Fibroblast of lung (primary cell): ENCODE measurements around the gene ZDHHC14. TPM values are rescaled to one million over a fixed set of nuclear protein-coding genes. Genes with fewer than 3 reads are reported as not detected.

Experiments
- DNase-seq, 2 donors: peaks; one replicate each; pipeline versions ENCODE4 v3.0.0 to v3.0.0-alpha.2; 2010; ENCODE audit warnings: low read depth in 2 of 2
- H2AFZ ChIP-seq: 2 replicates; pipeline ENCODE4 v1.5.1; 2012; ENCODE audit warnings: low read length, control low read depth, inconsistent platforms
- H3K27ac ChIP-seq: 2 replicates; pipeline ENCODE4 v1.5.1; 2011; ENCODE audit warnings: low read length, control low read depth; ENCODE audit not compliant: insufficient read depth
- H3K27me3 ChIP-seq: 2 replicates; pipeline ENCODE4 v1.5.1; 2011; ENCODE audit warnings: mild to moderate bottlenecking, low read length; ENCODE audit not compliant: control insufficient read depth, insufficient read depth
- H3K36me3 ChIP-seq: 2 replicates; pipeline ENCODE4 v1.5.1; 2011; ENCODE audit warnings: low read length; ENCODE audit not compliant: control insufficient read depth, insufficient read depth
- H3K4me1 ChIP-seq: 2 replicates; pipeline ENCODE4 v1.5.1; 2011; ENCODE audit warnings: low read length; ENCODE audit not compliant: control insufficient read depth, insufficient read depth; ENCODE audit errors: extremely low read depth
- H3K4me2 ChIP-seq: 2 replicates; pipeline ENCODE4 v1.5.1; 2011; ENCODE audit warnings: low read length, control low read depth; ENCODE audit not compliant: insufficient read depth; ENCODE audit errors: extremely low read depth
- H3K4me3 ChIP-seq, 4 experiments: fragments of 200-600 bp in 1 of 4; sonication (generic) in 1 of 4; replicated peaks in 1 of 4; 2 replicates each; pipeline ENCODE4 v1.5.1; 2011 to 2016; ENCODE audit warnings: low read length in 4 of 4, low read depth in 3 of 4, mild to moderate bottlenecking in 3 of 4, control low read depth in 2 of 4, inconsistent platforms in 1 of 4, mixed read lengths in 1 of 4; ENCODE audit not compliant: insufficient read depth in 1 of 4; ENCODE audit errors: control extremely low read depth in 1 of 4
- H3K79me2 ChIP-seq: 2 replicates; pipeline ENCODE4 v1.5.1; 2012; ENCODE audit warnings: mild to moderate bottlenecking, low read length, inconsistent platforms; ENCODE audit not compliant: control insufficient read depth, insufficient read depth
- H3K9ac ChIP-seq: 2 replicates; pipeline ENCODE4 v1.5.1; 2011; ENCODE audit warnings: mild to moderate bottlenecking, low read length, control low read depth; ENCODE audit not compliant: insufficient read depth
- H3K9me3 ChIP-seq: 2 replicates; pipeline ENCODE4 v1.5.1; 2012; ENCODE audit warnings: low read depth, low read length; ENCODE audit not compliant: control insufficient read depth, insufficient read depth
- H4K20me1 ChIP-seq: 2 replicates; pipeline ENCODE4 v1.5.1; 2011; ENCODE audit warnings: low read length; ENCODE audit not compliant: control insufficient read depth, insufficient read depth; ENCODE audit errors: extremely low read depth
- CTCF ChIP-seq, 2 donors: IDR thresholded peaks in 1 of 2; conservative IDR thresholded peaks in 1 of 2; 1 replicate in 1 of 2; 2 replicates in 1 of 2; pipeline ENCODE4 v1.5.1; 2011 to 2012; ENCODE audit warnings: low read length in 2 of 2, control low read depth in 1 of 2, inconsistent platforms in 1 of 2, low read depth in 1 of 2, mild to moderate bottlenecking in 1 of 2
- EZH2 ChIP-seq: IDR thresholded peaks from 2 replicates; pipeline ENCODE4 v1.5.1; 2012; ENCODE audit warnings: low read length, control low read depth, mild to moderate bottlenecking; ENCODE audit errors: missing control alignments
- polyA plus RNA-seq, 2 donors: library from polyadenylated mRNA; depleted of rRNA in 1 of 2; stranded (reverse) in 1 of 2; unstranded in 1 of 2; fragments of >200 nt; gene quantifications; 2 replicates each; pipeline ENCODE4 v1.2.1, GENCODE V29; 2011 to 2012; ENCODE audit warnings: missing spikeins in 1 of 2
- total RNA-seq: library from RNA; depleted of rRNA; stranded (reverse); fragments of >200 nt; gene quantifications from 2 replicates; pipeline ENCODE4 v1.2.1, GENCODE V29; 2014

ZDHHC14 gene
- total and polyA plus RNA-seq, 2 donors (not counting 1 experiment from before 2014, with no cell fraction given): 1.7 to 3.5 TPM

- no peaks in the 10 kb centered on the region for H3K79me2 ChIP-seq
- H3K4me3 ChIP-seq: no peak overlapping the region
- TF ChIP-seq EZH2 (no peak), CTCF (conservative IDR thresholded peaks at IDR 0.05 in 1 of 2, IDR thresholded peaks at IDR 0.05 in 1 of 2; ENCODE audit: low read depth in 1 of 2, low read length in 2 of 2) (no peak)
- DNase-seq: no peak
- no peaks in the 10 kb centered on the region for H3K36me3 ChIP-seq
- no peaks in the 10 kb centered on the region for H3K4me1 ChIP-seq
- H3K9me3 ChIP-seq: no peaks in the 10 kb centered on the region
- no peaks in the 10 kb centered on the region for H3K27me3 ChIP-seq
- no peak overlapping the region for H2AFZ ChIP-seq
- no peak overlapping the region for H3K27ac ChIP-seq
- H3K9ac ChIP-seq: no peak overlapping the region
- no peak overlapping the region for H3K4me2 ChIP-seq
- no peaks in the 10 kb centered on the region for H4K20me1 ChIP-seq
These were observed 265.0 kb downstream of the ZDHHC14 start for GRCh38 chr6:157646012-157646411.

- Histone ChIP-seq H4K20me1 (no peaks in the 10 kb centered on the region), H3K27ac (no peak overlapping the region), H2AFZ (no peak overlapping the region), H3K27me3 (no peaks in the 10 kb centered on the region), H3K9me3 (no peaks in the 10 kb centered on the region), H3K9ac (no peak overlapping the region), H3K4me3 (no peak overlapping the region), H3K4me1 (no peaks in the 10 kb centered on the region), H3K36me3 (no peaks in the 10 kb centered on the region), H3K4me2 (no peak overlapping the region), H3K79me2 (no peaks in the 10 kb centered on the region)
- TF ChIP-seq EZH2 (no peak), CTCF (conservative IDR thresholded peaks at IDR 0.05 in 1 of 2, IDR thresholded peaks at IDR 0.05 in 1 of 2; ENCODE audit: low read depth in 1 of 2, low read length in 2 of 2) (no peak)
- no peak for DNase-seq
These were observed 266.4 kb downstream of the ZDHHC14 start for GRCh38 chr6:157647261-157647915.

GRCh38 chr6:157648561-157648960 lies 267.6 kb downstream of the ZDHHC14 start:
- Histone ChIP-seq H3K27ac (no peak overlapping the region), H3K79me2 (no peaks in the 10 kb centered on the region), H3K36me3 (no peaks in the 10 kb centered on the region), H3K4me3 (no peak overlapping the region), H3K4me1 (no peaks in the 10 kb centered on the region), H2AFZ (no peak overlapping the region), H4K20me1 (no peaks in the 10 kb centered on the region), H3K4me2 (no peak overlapping the region), H3K9ac (no peak overlapping the region), H3K27me3 (no peaks in the 10 kb centered on the region), H3K9me3 (no peaks in the 10 kb centered on the region)
- DNase-seq: peak in 1 of 2 donors; percentile 42
- no peak for TF ChIP-seq CTCF (conservative IDR thresholded peaks at IDR 0.05 in 1 of 2, IDR thresholded peaks at IDR 0.05 in 1 of 2; ENCODE audit: low read depth in 1 of 2, low read length in 2 of 2)
- no peak for TF ChIP-seq EZH2
